ENCODE data around the gene ELL. TPM values are rescaled to one million over a fixed set of nuclear protein-coding genes. Genes with fewer than 3 reads are reported as not detected.

The ELL gene
- total and polyA plus RNA-seq, 2 experiments from 2014 or later, result 16.4 to 24.2 TPM

- H3K27me3 ChIP-seq (replicated peaks; ENCODE audit: insufficient read depth), result no peaks in the 10 kb centered on the region
- no peaks in the 10 kb centered on the region for H3K9me3 ChIP-seq (ENCODE audit: low read depth)
- H3K4me1 ChIP-seq (ENCODE audit: insufficient read depth), result peaks cover 20% of the 10 kb centered on the region
- H4K20me1 ChIP-seq (ENCODE audit: insufficient read depth), result 0 out of 2 replicates have a peak, but pooled peaks cover 6% of the 10 kb centered on the region
- H3K4me2 ChIP-seq (ENCODE audit: unreplicated experiment), result no peak overlapping the region
- peaks cover 7% of the 10 kb centered on the region; the same call in 1 of the 2 replicates for H3F3A ChIP-seq (ENCODE audit: insufficient read depth)
- H2AFZ ChIP-seq, result no peak overlapping the region
- H3K4me3 ChIP-seq, result no peak overlapping the region
- in situ Hi-C loops (cut with MboI), result loop anchor here (25.0 kb wide), 2 partner anchors 122 to 372 kb away; partner anchors contain the start of genes REX1BD and UPF1
- DNase-seq, result no peak
- no peaks in the 10 kb centered on the region for H3K9me2 ChIP-seq (ENCODE audit: insufficient read depth)
- TF ChIP-seq EZH2 (IDR thresholded peaks at IDR 0.05; ENCODE audit: insufficient read depth, poor library complexity, severe bottlenecking) (no peak), EZH2phosphoT487 (IDR thresholded peaks at IDR 0.05; ENCODE audit: insufficient read depth, low read depth) (no peak)
- peak overlapping the region; percentile 59 for H3K27ac ChIP-seq
- 90 to 91% methylated on average over 23 to 30 of the region's 30 CpGs for WGBS, 2 experiments (ENCODE audit: low coverage in 1 of 2, low lambda C conversion rate in 2 of 2, missing lambda C conversion rate in 2 of 2)
- H3K36me3 ChIP-seq (ENCODE audit: low read depth), result peaks cover 6% of the 10 kb centered on the region; the same call in 1 of the 2 replicates
- peaks cover 71% of the 10 kb centered on the region for H3K79me2 ChIP-seq (ENCODE audit: insufficient read depth)
- H3K9ac ChIP-seq, result peak overlapping the region; percentile 32
These were observed 56.5 kb downstream of the ELL start for GRCh38 chr19:18465214-18465963.

DNA sequence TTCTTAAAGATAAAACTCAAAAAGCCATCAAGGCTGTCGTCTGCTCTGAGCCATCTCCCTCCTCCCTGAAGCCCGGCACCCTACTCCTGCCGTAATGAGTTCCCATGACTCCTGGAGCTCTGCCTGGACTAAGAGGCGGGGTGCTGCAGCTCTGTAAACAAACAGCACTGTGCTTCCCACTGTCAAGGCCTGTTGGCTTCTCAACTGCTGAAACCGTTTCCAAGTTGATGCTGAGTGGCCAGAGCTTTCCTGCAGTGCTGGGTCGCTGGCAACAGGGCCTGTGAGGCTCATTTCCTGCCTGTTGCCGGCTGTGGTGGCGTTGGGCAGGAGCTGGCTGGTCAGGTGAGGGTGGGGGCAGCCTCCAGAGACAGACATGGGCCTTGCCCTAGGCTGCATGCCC, 57.2 kb downstream of the ELL start:
- Histone ChIP-seq H3K9ac (peak overlapping the region; percentile 34), H3K4me3 (no peak overlapping the region), H3K27ac (peak overlapping the region; percentile 59), H3K9me3 (ENCODE audit: low read depth) (no peaks in the 10 kb centered on the region), H3K79me2 (ENCODE audit: insufficient read depth) (peaks cover 64% of the 10 kb centered on the region), H3K27me3 (replicated peaks; ENCODE audit: insufficient read depth) (no peaks in the 10 kb centered on the region), H3K4me1 (ENCODE audit: insufficient read depth) (peaks cover 25% of the 10 kb centered on the region), H4K20me1 (ENCODE audit: insufficient read depth) (0 out of 2 replicates have a peak, but pooled peaks cover 6% of the 10 kb centered on the region), H3F3A (ENCODE audit: insufficient read depth) (peaks cover 7% of the 10 kb centered on the region; the same call in 1 of the 2 replicates), H2AFZ (no peak overlapping the region), H3K36me3 (ENCODE audit: low read depth) (peaks cover 9% of the 10 kb centered on the region; the same call in 1 of the 2 replicates), H3K9me2 (ENCODE audit: insufficient read depth) (no peaks in the 10 kb centered on the region), H3K4me2 (ENCODE audit: unreplicated experiment) (no peak overlapping the region)
- peak; percentile 92 for DNase-seq
- in situ Hi-C loops (cut with MboI), result loop anchor here (25.0 kb wide), 2 partner anchors 123 to 373 kb away; partner anchors contain the start of genes REX1BD and UPF1
- 16 to 18% methylated on average over 8 of the region's 8 CpGs for WGBS, 2 experiments (ENCODE audit: low coverage in 1 of 2, low lambda C conversion rate in 2 of 2, missing lambda C conversion rate in 2 of 2)
- TF ChIP-seq EZH2 (IDR thresholded peaks at IDR 0.05; ENCODE audit: insufficient read depth, poor library complexity, severe bottlenecking), result no peak

GRCh38 chr19:18461471-18461870, 60.4 kb downstream of the ELL start:
- no peaks in the 10 kb centered on the region for H3K9me3 ChIP-seq (ENCODE audit: low read depth)
- no peak overlapping the region for H3K9ac ChIP-seq
- no peak overlapping the region for H3K27ac ChIP-seq
- H3K4me1 ChIP-seq (ENCODE audit: insufficient read depth), result peaks cover 31% of the 10 kb centered on the region
- peaks cover 14% of the 10 kb centered on the region for H3K36me3 ChIP-seq (ENCODE audit: low read depth)
- no peak overlapping the region for H3K4me2 ChIP-seq (ENCODE audit: unreplicated experiment)
- H2AFZ ChIP-seq, result no peak overlapping the region
- no peaks in the 10 kb centered on the region for H3K27me3 ChIP-seq (replicated peaks; ENCODE audit: insufficient read depth)
- in situ Hi-C loops (cut with MboI), result loop anchor here (25.0 kb wide), 2 partner anchors 126 to 376 kb away; partner anchors contain the start of genes REX1BD and UPF1
- H3F3A ChIP-seq (ENCODE audit: insufficient read depth), result peaks cover 12% of the 10 kb centered on the region; the same call in 1 of the 2 replicates
- TF ChIP-seq EZH2 (IDR thresholded peaks at IDR 0.05; ENCODE audit: insufficient read depth, poor library complexity, severe bottlenecking) (no peak), EZH2phosphoT487 (IDR thresholded peaks at IDR 0.05; ENCODE audit: insufficient read depth, low read depth) (no peak)
- 0 out of 2 replicates have a peak, but pooled peaks cover 6% of the 10 kb centered on the region for H4K20me1 ChIP-seq (ENCODE audit: insufficient read depth)
- H3K9me2 ChIP-seq (ENCODE audit: insufficient read depth), result no peaks in the 10 kb centered on the region
- no peak overlapping the region for H3K4me3 ChIP-seq
- DNase-seq, result no peak
- WGBS, 2 experiments (ENCODE audit: low coverage in 1 of 2, low lambda C conversion rate in 2 of 2, missing lambda C conversion rate in 2 of 2), result 93 to 94% methylated on average over 22 of the region's 22 CpGs
- H3K79me2 ChIP-seq (ENCODE audit: insufficient read depth), result peaks cover 42% of the 10 kb centered on the region

DNA sequence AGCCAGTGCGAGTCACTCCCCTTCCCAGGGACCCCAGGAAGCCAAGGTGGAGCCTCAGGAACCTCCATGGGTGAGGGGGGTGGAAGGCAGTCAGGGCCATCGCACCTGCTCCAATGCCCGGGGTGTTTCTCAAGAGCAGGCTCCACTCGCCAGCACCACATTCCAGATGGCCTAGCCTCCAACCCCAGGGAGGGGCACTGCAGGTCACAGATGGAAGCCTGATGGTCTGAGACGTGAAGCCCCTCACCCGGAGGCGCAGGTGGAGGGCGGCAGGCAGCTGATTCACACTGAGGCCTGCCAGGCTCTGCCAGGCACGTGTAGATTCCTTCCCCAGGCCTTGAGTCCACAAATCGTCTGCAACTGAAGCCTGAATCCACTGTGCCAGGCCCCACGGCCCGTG, 61.0 kb downstream of the ELL start:
- H3K4me3 ChIP-seq, result no peak overlapping the region
- 0 out of 2 replicates have a peak, but pooled peaks cover 6% of the 10 kb centered on the region for H4K20me1 ChIP-seq (ENCODE audit: insufficient read depth)
- TF ChIP-seq EZH2phosphoT487 (IDR thresholded peaks at IDR 0.05; ENCODE audit: insufficient read depth, low read depth), result no peak
- TF ChIP-seq EZH2 (IDR thresholded peaks at IDR 0.05; ENCODE audit: insufficient read depth, poor library complexity, severe bottlenecking), result no peak
- WGBS, 2 experiments (ENCODE audit: low coverage in 1 of 2, low lambda C conversion rate in 2 of 2, missing lambda C conversion rate in 2 of 2), result 74 to 76% methylated on average over 12 of the region's 12 CpGs
- peaks cover 37% of the 10 kb centered on the region for H3K79me2 ChIP-seq (ENCODE audit: insufficient read depth)
- H3K9me3 ChIP-seq (ENCODE audit: low read depth), result no peaks in the 10 kb centered on the region
- no peaks in the 10 kb centered on the region for H3K27me3 ChIP-seq (replicated peaks; ENCODE audit: insufficient read depth)
- H3K4me2 ChIP-seq (ENCODE audit: unreplicated experiment), result no peak overlapping the region
- no peaks in the 10 kb centered on the region for H3K9me2 ChIP-seq (ENCODE audit: insufficient read depth)
- peaks cover 31% of the 10 kb centered on the region for H3K4me1 ChIP-seq (ENCODE audit: insufficient read depth)
- no peak overlapping the region for H2AFZ ChIP-seq
- H3K9ac ChIP-seq, result no peak overlapping the region
- no peak overlapping the region for H3K27ac ChIP-seq
- H3F3A ChIP-seq (ENCODE audit: insufficient read depth), result peaks cover 12% of the 10 kb centered on the region; the same call in 1 of the 2 replicates
- no peak for DNase-seq
- H3K36me3 ChIP-seq (ENCODE audit: low read depth), result peaks cover 14% of the 10 kb centered on the region
- in situ Hi-C loops (cut with MboI), result loop anchor here (25.0 kb wide), 2 partner anchors 126 to 376 kb away; partner anchors contain the start of genes REX1BD and UPF1

Data from GM23248 (cell line).